Measurements from ENCODE around the gene FURIN. TPM values are rescaled to one million over a fixed set of nuclear protein-coding genes. Genes with fewer than 3 reads are reported as not detected.

Gene FURIN
- total RNA-seq, 4 donors from 2014 or later, result 61.6 to 120 (median 100) TPM

DNA sequence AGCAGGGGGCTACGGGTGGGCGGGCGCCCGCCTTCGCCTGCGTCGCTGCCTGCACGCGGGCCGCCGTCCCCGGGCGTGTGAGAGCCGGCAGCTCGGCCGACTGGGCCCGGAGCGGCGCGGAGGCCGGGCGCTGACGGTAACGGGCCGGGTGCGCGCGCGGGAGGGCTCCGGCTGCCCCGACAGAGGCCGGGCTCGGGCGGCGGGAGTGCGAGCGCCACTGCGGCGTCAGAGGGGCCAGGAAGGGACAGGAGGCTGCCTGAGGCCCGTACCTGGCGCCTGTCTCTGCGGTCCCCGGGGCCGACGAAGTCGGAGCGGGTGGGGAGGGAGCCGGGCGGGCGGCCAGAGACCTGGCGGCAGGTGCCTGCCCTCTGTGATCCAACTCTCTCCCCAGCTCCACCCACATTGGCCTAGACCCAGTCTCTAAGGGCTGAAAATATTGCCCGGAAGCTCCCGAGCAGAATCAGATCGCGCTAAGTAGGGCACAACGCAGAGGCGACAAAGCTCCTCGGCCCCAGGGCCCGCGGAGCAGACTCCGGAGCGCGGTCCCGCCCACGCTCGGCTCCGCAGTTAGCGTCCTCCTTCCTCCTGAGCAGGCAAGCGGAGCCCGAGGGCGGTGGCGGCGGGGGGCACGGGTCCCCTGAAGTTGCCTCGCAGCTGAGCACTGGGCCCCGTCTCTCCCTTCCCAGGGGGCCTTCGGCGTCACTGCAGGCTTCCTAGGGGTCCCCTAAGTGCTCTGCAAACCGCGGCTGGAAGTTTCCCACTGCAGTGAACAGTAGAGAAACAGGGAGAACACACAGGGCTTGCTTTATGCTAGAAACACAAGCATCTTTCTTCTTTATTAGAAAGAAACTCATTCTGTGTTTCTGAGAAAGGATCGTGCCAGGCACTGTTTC lies 34.7 kb downstream of the FURIN start, which contains the start of gene MAN2A2:
Gene MAN2A2 (plus strand): TSS at position 463 of the 893 bp plus-strand sequence. CDS start 906 bp downstream, outside the sequence.
- no peaks in the 10 kb centered on the region for H3K9me3 ChIP-seq
- H3K4me1 ChIP-seq, result peaks cover 18% of the 10 kb centered on the region
- peaks cover 29% of the 10 kb centered on the region for H3K36me3 ChIP-seq
- peak within 1 kb of the TSS; percentile 67 for H3K4me3 ChIP-seq
- no peaks in the 10 kb centered on the region for H3K27me3 ChIP-seq
- under 1% methylated on average over 28 of the region's 81 CpGs for WGBS
- TF ChIP-seq POLR2AphosphoS5 (IDR thresholded peaks at IDR 0.05), result peak in 1 of 3 donors; percentile 4
- TF ChIP-seq POLR2A (IDR thresholded peaks at IDR 0.05), result no peak
- TF ChIP-seq CTCF (IDR thresholded peaks at IDR 0.05), result no peak
- no peak for TF ChIP-seq EP300 (IDR thresholded peaks at IDR 0.05)
- H3K27ac ChIP-seq, result peak within 1 kb of the TSS; percentile 92
- peak in 1 of 2 donors; percentile 87 for DNase-seq (ENCODE audit: low spot score in 2 of 2)

DNA sequence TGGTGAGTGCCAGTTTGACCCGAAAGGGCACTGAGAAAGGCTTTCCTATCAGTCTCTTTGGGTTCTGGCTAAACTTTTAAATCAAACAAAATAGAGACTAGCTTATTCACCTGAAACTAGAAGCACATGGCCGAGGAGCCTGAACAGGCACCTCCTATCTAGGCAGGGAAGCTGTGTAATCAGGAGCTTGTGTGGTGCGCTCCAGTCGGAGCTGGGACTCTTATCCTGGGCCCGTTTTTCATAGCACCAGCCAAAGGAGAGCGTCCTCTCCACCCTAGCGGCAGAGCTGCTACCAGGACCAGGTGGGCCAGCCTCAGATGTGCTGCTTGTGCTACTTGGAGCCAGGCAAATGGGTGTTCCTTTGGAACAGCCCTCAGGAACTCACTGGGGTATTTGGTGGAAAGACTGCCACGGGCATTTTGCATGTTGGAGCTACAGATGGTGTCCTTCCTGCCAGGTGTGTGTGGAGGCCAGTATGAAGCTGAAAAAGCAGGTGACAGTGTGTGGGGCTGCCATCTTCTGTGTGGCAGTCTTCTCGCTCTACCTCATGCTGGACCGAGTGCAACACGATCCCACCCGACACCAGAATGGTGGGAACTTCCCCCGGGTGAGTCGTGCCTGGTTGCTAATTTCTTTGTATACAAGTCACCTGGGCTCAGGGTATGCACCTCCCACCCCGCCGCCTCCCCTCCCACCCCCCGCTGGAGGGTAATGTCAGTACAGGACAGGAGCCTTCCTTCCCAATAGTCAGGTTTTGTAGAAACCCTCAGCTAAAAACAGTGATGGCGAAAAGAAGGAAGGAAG lies 35.5 kb downstream of the FURIN start:
- H3K36me3 ChIP-seq, result peaks cover 36% of the 10 kb centered on the region
- peak overlapping the region; percentile 67 for H3K4me3 ChIP-seq
- peaks cover 18% of the 10 kb centered on the region for H3K4me1 ChIP-seq
- no peaks in the 10 kb centered on the region for H3K27me3 ChIP-seq
- peak overlapping the region; percentile 92 for H3K27ac ChIP-seq
- WGBS, result 58% methylated on average over 15 of the region's 18 CpGs
- no peak for DNase-seq (ENCODE audit: low spot score in 2 of 2)
- TF ChIP-seq POLR2AphosphoS5 (IDR thresholded peaks at IDR 0.05), result no peak
- TF ChIP-seq CTCF (IDR thresholded peaks at IDR 0.05), result no peak
- no peak for TF ChIP-seq POLR2A (IDR thresholded peaks at IDR 0.05)
- TF ChIP-seq EP300 (IDR thresholded peaks at IDR 0.05), result no peak
- no peaks in the 10 kb centered on the region for H3K9me3 ChIP-seq

- DNase-seq (ENCODE audit: low spot score in 2 of 2), result no peak
- H3K27ac ChIP-seq, result no peak overlapping the region
- peaks cover 18% of the 10 kb centered on the region for H3K4me1 ChIP-seq
- peaks cover 44% of the 10 kb centered on the region for H3K36me3 ChIP-seq
- H3K27me3 ChIP-seq, result no peaks in the 10 kb centered on the region
- no peak overlapping the region for H3K4me3 ChIP-seq
- 98% methylated on average over 9 of the region's 9 CpGs for WGBS
- TF ChIP-seq EP300 (IDR thresholded peaks at IDR 0.05), result no peak
- no peak for TF ChIP-seq POLR2AphosphoS5 (IDR thresholded peaks at IDR 0.05)
- no peak for TF ChIP-seq CTCF (IDR thresholded peaks at IDR 0.05)
- no peak for TF ChIP-seq POLR2A (IDR thresholded peaks at IDR 0.05)
- H3K9me3 ChIP-seq, result no peaks in the 10 kb centered on the region
Observed at GRCh38 chr15:90904746-90905145, 36.4 kb downstream of the FURIN start.

- Histone ChIP-seq H3K4me1 (peaks cover 18% of the 10 kb centered on the region), H3K36me3 (peaks cover 52% of the 10 kb centered on the region), H3K4me3 (no peak overlapping the region), H3K27ac (no peak overlapping the region), H3K27me3 (no peaks in the 10 kb centered on the region), H3K9me3 (no peaks in the 10 kb centered on the region)
- TF ChIP-seq EP300 (IDR thresholded peaks at IDR 0.05) (no peak), CTCF (IDR thresholded peaks at IDR 0.05) (no peak), POLR2A (IDR thresholded peaks at IDR 0.05) (no peak), POLR2AphosphoS5 (IDR thresholded peaks at IDR 0.05) (no peak)
- no peak for DNase-seq (ENCODE audit: low spot score in 2 of 2)
- 95% methylated on average over 22 of the region's 28 CpGs for WGBS
Observed at GRCh38 chr15:90905306-90906180, 37.2 kb downstream of the FURIN start.
